GM18870 (cell line): ENCODE results near the gene PTPRG.

ENCODE experiments used
- ATAC-seq: cut with Tn5 transposase; IDR thresholded peaks from one replicate; pipeline ENCODE4 v1.9.1; 2021; ENCODE audit warnings: moderate library complexity; ENCODE audit not compliant: unreplicated experiment

PTPRG gene

GRCh38 chr3:61915296-61915695 is 353.9 kb downstream of the PTPRG start:
- ATAC-seq, result no peak

DNA sequence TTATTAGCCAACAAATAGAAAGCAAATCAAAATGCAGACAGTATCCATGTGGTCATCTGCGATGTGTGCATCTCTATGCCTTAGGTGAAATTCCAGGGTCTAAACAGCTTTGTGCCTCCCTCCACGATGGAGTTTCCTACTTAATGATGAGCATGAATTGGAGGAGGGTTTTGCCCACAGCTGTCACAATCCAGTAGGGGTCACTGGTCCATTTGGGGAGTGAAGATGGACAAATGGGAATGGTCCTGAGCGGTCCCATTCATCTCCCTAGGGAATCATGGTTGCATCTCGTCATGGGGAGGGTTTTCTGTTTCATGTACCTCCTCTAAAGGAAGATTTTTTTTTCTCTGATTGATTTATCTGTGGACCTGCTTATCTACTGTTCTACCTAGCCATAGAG is 358.0 kb downstream of the PTPRG start:
- ATAC-seq, result no peak

DNA sequence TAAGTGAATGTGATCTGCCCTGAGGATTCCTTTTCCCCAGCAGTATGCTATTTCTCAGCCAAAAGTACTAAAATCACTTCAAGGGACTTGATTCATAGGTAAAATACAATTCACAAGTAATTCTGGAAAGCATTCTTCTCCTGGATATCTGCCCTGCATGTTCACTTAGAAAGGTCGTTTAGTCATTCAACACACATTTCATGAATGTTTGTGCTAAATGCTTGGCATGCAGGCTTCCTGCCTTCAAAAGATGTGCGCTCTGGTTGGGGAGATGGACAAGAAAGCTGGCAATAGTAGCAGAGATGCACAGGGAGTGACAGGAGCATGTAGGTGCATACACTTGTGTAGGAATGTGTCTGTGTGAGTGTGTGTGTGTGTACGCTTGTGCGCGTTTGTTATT is 360.7 kb downstream of the PTPRG start:
- no peak for ATAC-seq

- no peak for ATAC-seq
Measured at GRCh38 chr3:61924090-61924735, 362.8 kb downstream of the PTPRG start.

DNA sequence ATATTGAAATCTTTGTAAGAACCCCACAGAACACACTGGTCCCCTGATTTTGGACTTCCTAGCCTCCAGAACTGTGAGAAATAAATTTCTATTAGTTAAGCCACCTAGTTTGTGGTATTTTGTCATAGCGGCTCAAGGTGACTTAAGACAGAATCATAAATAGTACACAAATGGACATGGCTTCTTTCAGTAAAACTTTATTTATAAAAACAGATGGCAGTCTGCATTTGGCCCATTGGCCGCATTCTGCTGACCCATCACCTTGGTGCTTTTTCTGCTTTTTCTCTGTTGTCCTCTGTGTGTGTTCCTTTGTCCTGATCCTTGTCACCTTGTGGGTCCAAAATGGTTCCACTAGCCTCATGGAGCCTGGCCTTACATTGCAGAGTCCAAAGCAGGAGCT is 363.6 kb downstream of the PTPRG start:
- ATAC-seq, result no peak

DNA sequence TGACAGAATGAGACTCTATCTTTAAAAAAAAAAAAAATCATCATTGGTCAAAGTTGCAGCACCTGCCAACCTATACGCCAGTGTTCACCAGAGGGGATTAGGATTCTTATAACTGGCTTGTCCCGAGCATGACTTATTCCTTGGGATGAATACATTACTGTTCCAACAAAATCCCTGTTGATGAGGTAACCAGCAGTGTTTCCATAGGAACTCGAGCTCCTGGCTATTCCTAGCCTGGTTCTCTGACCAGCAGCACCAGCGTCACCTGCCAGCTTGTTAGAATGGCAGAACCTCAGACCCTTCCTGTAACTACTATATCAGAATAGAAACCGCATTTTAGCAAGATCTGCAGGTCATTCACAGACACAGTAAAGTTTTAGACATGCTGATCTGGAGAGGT is 364.4 kb downstream of the PTPRG start:
- ATAC-seq, result no peak

GRCh38 chr3:61926923-61927322 is 365.6 kb downstream of the PTPRG start:
- ATAC-seq, result no peak

- no peak for ATAC-seq
Measured at GRCh38 chr3:61927332-61927731, 366.0 kb downstream of the PTPRG start.

DNA sequence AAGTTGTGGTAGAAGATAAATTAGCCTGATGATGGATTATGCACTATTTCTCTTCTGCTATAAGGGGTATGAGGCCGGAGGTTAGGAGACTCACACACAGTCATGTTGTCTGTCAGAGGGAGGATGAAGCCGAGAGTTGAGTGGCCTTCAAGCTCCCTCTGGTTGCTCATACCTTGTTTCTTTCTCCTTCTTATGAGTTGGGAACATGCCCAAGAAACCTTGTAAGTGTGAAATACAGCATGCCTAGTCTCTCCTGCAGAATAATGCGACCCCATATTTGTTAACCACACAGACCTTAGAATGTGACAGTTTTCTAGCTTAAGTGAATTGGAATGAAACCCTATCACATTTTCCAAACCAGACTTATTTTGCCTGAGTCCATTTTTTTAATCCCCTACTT is 366.7 kb downstream of the PTPRG start:
- no peak for ATAC-seq

- no peak for ATAC-seq
Measured at GRCh38 chr3:61928776-61929314, 367.5 kb downstream of the PTPRG start.

DNA sequence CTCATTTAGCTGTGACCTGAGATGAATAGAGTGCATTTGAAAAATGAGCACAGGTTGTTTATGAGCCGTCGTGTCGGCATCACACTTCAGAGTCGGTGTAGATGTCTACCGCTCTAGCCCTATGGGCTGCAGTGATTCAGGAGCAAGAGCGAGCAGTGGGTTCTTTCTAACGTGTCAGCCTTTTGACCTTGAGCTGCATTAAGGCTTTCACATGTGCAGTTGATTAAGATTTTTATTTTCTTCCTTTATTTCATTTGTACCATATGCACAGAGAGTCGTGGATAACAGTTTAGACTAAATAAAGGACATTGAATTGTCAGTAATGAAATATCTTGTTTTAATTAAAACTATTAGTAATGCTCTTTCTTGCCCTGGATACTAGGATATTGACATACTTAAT is 368.2 kb downstream of the PTPRG start:
- no peak for ATAC-seq

DNA sequence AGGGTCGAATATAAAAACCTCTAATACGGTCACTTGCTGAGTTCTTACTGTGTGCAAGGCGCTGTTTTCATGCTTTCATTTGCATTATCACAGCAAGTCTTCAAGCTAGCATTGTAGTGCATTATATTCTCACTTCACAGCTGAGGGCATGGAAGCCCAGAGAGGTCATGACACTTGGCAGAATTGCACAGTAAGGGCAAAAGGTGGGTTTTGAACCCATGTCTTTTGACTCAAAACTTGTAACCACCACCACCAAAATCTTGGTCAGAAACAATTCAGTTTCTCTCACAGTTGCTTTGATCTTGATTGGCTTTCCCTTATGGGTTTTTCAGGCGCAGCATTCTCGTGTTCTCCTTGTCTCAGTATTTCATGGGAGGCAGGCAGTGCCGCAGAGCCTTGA is 371.1 kb downstream of the PTPRG start:
- no peak for ATAC-seq

GRCh38 chr3:61933798-61934504 is 372.6 kb downstream of the PTPRG start:
- ATAC-seq, result no peak

- ATAC-seq, result no peak
Measured at GRCh38 chr3:61934505-61934871, 373.1 kb downstream of the PTPRG start.

DNA sequence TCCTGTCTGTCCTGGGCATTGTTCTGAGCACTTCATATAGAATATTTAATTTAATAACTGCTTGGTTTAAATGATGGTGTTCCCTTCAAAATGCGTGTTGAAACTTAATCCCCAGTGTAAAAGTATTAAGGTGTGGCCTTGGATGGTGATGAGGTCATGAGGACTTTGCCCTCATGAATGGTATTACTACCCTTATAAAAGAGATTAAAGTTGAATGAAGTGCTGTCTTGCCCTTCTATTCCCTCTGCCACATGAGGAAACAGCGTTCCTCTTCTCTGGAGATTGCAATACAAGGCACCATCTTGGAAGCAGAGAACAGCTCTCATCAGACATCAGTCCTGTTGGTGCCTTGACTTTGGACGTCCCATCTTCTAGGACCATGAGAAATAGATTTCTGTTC is 374.4 kb downstream of the PTPRG start:
- ATAC-seq, result no peak

- ATAC-seq, result no peak
Measured at GRCh38 chr3:61936344-61936937, 375.1 kb downstream of the PTPRG start.

- ATAC-seq, result no peak
Measured at GRCh38 chr3:61937477-61937876, 376.1 kb downstream of the PTPRG start.

GRCh38 chr3:61938878-61939549 is 377.6 kb downstream of the PTPRG start:
- no peak for ATAC-seq

DNA sequence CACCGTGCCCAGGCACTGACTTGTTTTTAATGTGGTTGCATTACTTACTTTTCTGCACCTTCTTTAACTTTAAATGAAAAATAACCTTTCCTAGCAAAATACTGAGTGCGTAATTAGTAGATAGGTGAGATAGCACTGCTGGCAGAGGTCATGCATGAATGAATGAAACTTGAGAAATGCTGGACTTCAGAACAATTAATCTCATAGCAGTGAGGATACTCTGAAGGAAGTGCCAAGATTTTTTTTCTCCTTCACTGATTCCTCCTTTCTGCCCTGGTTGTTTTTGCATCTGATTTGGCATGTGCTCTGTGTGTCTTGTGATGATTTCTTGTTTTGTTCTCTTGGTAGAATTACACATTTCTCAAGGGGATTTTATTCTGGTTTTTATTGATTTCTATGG is 378.9 kb downstream of the PTPRG start:
- no peak for ATAC-seq

DNA sequence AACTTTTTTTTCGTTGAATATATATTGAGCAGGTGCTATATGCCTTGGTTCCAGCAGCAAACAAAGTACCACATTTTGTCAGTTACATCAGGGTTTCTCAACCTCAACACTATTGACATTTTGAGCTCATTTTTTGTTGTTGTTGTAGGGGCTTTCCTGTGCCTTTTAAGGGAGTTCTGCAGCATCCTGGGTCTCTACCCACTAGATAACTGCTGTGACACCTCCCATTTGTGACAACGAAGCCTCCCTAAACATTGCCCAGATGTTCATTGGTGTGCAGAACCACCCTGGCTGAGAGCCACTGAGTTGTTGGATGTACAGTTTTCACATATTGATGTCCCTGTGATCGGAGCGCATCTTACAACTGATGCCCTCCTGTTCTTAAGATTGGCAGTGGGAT is 382.6 kb downstream of the PTPRG start:
- ATAC-seq, result no peak

- no peak for ATAC-seq
Measured at GRCh38 chr3:61944726-61945125, 383.4 kb downstream of the PTPRG start.

DNA sequence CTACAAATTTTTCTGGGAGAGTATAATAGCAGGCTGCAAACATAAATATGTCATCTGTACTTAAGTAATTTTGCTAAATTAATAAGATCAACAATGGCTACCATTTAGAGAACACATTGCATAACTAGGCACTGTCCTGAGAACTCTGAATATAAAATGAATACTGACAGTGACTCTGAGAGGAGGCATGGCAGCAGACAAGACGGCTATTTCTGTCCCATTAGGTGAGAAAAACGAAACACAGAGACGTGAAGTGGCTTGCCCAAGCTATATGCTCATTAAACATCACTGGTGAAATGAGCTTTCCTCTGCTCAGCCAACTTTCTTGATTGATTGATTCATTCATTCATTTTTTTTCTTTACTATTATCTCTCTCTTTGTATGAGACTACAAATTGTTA is 384.3 kb downstream of the PTPRG start:
- no peak for ATAC-seq
